Ovary (tissue), 1 donor: Measurements from ENCODE around the gene RSBN1.

Source experiments
- EP300 ChIP-seq: sonication (generic); formaldehyde crosslinking; IDR thresholded peaks from one replicate; pipeline ENCODE4 v1.6.1; 2017; ENCODE audit warnings: antibody characterized with exemption
- POLR2A ChIP-seq: fragments of 450-650 bp; IDR thresholded peaks from one replicate; pipeline ENCODE4 v1.6.1; 2017; ENCODE audit warnings: antibody characterized with exemption, mild to moderate bottlenecking, moderate library complexity

GRCh38 chr1:113749402-113749801 is 62.9 kb downstream of the RSBN1 start:
- TF ChIP-seq EP300 (no peak), POLR2A (no peak)
